HG03196 (cell line): ENCODE measurements around the gene TSPAN3.

Experiments used
- ATAC-seq: cut with Tn5 transposase; IDR thresholded peaks from one replicate; pipeline ENCODE4 v1.9.1; 2021; ENCODE audit not compliant: unreplicated experiment

The TSPAN3 gene

GRCh38 chr15:77025083-77025901 lies 45.6 kb downstream of the TSPAN3 start:
- no peak for ATAC-seq

- no peak for ATAC-seq
Measured at GRCh38 chr15:77024273-77025082, 46.4 kb downstream of the TSPAN3 start.

GRCh38 chr15:77023576-77024272 lies 47.2 kb downstream of the TSPAN3 start:
- ATAC-seq, result no peak

- ATAC-seq, result no peak
Measured at GRCh38 chr15:77022646-77023575, 48.0 kb downstream of the TSPAN3 start.

- no peak for ATAC-seq
Measured at GRCh38 chr15:77021803-77022381, 49.0 kb downstream of the TSPAN3 start.

GRCh38 chr15:77021088-77021481 lies 49.8 kb downstream of the TSPAN3 start:
- ATAC-seq, result no peak

- ATAC-seq, result no peak
Measured at GRCh38 chr15:77020348-77021087, 50.4 kb downstream of the TSPAN3 start.

GRCh38 chr15:77019521-77020331 lies 51.2 kb downstream of the TSPAN3 start:
- ATAC-seq, result no peak

GRCh38 chr15:77018796-77019505 lies 52.0 kb downstream of the TSPAN3 start:
- ATAC-seq, result no peak

- ATAC-seq, result no peak
Measured at GRCh38 chr15:77017761-77018720, 52.9 kb downstream of the TSPAN3 start.

- no peak for ATAC-seq
Measured at GRCh38 chr15:77017091-77017660, 53.7 kb downstream of the TSPAN3 start.

- ATAC-seq, result no peak
Measured at GRCh38 chr15:77016321-77016695, 54.6 kb downstream of the TSPAN3 start.

- no peak for ATAC-seq
Measured at GRCh38 chr15:77015646-77016320, 55.1 kb downstream of the TSPAN3 start.

- peak; percentile 29 for ATAC-seq
Measured at GRCh38 chr15:77014132-77015081, 56.5 kb downstream of the TSPAN3 start.

- ATAC-seq, result peak; percentile 44
Measured at GRCh38 chr15:77013776-77014131, 57.2 kb downstream of the TSPAN3 start.
